Activated T-cell treated with anti-CD3 and anti-CD28 coated beads, Interleukin-2, amount 50 U/mL, for 4 hours (primary cell): ENCODE data around the gene PRKCZ. TPM values are rescaled to one million over a fixed set of nuclear protein-coding genes. Genes with fewer than 3 reads are reported as not detected.

Source experiments
- ATAC-seq, 2 donors: fragments of 200-7000 bp; cut with Tn5 transposase; one replicate each; pipeline ENCODE4 v1.10.0; 2021
- DNase-seq: peaks from one replicate; pipeline ENCODE4 v3.0.0-alpha.2; 2020
- H3K27me3 Mint-ChIP-seq: one replicate; pipeline ENCODE4 v1.8.0; 2021; ENCODE audit warnings: low read depth, mixed read lengths
- H3K36me3 Mint-ChIP-seq: one replicate; pipeline ENCODE4 v1.8.0; 2022; ENCODE audit warnings: mixed read lengths; ENCODE audit not compliant: insufficient read depth
- H3K4me1 Mint-ChIP-seq: one replicate; pipeline ENCODE4 v1.8.0; 2021; ENCODE audit warnings: low read depth, mixed read lengths
- H3K4me3 Mint-ChIP-seq: one replicate; pipeline ENCODE4 v1.8.0; 2021; ENCODE audit warnings: mild to moderate bottlenecking, moderate library complexity, mixed read lengths
- H3K9me3 Mint-ChIP-seq: one replicate; pipeline ENCODE4 v1.8.0; 2021; ENCODE audit warnings: mixed read lengths
- total RNA-seq, 3 donors: library from RNA; stranded (reverse); gene quantifications; one replicate each; pipeline ENCODE4 v1.2.1, GENCODE V29; 2021

The PRKCZ gene
- total RNA-seq: 10 to 100 TPM; 15.0 to 15.6 (median 15.0) TPM

- H3K27me3 Mint-ChIP-seq: peaks cover 10% of the 10 kb centered on the region
- peak within 1 kb of the TSS; percentile 81 for H3K4me3 Mint-ChIP-seq
Observed at GRCh38 chr1:2049718-2050431, at the start of gene PRKCZ. Gene PRKCZ (plus strand): TSS chr1:2050411. CDS start chr1:2050631, 220 bp downstream.

DNA sequence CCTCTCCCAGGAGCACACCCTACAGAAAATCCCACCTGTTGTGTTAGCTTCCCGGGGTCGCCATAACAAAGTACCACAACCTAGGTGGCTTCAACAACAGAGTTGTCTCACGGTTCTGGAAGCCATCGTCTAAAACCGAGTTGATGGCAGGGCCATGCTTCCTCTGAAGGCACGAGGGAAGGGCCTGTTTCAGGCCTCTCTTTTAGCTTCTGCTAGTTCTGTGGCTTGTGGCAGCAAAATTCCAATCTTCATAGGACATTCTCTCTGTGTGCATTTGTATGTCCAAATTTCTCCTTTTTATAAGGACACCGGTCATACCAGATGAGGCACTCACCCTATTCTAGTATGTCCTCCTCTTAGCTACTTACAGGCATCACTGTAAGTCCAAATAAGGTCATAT is 49.8 kb upstream of the PRKCZ start:
- ATAC-seq: no peak
- H3K4me1 Mint-ChIP-seq: peaks cover 3% of the 10 kb centered on the region
- H3K9me3 Mint-ChIP-seq: no peaks in the 10 kb centered on the region
- no peak overlapping the region for H3K4me3 Mint-ChIP-seq
- H3K27me3 Mint-ChIP-seq: peaks cover 54% of the 10 kb centered on the region
- no peaks in the 10 kb centered on the region for H3K36me3 Mint-ChIP-seq
- DNase-seq: no peak

More at GRCh38 chr1:2049718-2050431, at the start of gene PRKCZ:
- H3K9me3 Mint-ChIP-seq: no peaks in the 10 kb centered on the region
- peaks cover 19% of the 10 kb centered on the region for H3K4me1 Mint-ChIP-seq
- H3K36me3 Mint-ChIP-seq: peaks cover 2% of the 10 kb centered on the region
- DNase-seq (peak; percentile 95), ATAC-seq (peak; percentile 97)

DNA sequence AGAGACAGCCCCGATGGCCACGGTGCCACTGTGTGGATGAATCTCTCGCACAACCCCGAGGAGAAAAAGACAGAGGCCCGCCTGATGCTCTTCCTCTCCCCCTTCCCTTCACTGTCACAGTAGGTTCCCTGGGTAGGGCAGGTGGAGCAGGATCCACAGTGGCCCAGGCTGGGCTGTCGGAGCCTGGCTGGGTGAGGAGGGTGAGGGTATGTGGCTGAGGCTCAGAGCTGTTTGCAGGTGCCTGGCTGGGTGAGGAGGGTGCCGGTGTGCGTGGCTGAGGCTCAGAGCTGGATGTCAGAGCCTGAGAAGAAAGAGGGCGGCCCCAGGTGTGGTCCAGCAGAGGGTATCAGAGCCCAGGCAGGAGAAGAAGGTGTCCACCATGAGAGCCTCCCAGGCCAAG is 49.4 kb upstream of the PRKCZ start:
- Mint-ChIP-seq H3K36me3 (no peaks in the 10 kb centered on the region), H3K9me3 (no peaks in the 10 kb centered on the region), H3K27me3 (peaks cover 57% of the 10 kb centered on the region), H3K4me3 (no peak overlapping the region), H3K4me1 (peaks cover 3% of the 10 kb centered on the region)
- DNase-seq (no peak), ATAC-seq (no peak)

DNA sequence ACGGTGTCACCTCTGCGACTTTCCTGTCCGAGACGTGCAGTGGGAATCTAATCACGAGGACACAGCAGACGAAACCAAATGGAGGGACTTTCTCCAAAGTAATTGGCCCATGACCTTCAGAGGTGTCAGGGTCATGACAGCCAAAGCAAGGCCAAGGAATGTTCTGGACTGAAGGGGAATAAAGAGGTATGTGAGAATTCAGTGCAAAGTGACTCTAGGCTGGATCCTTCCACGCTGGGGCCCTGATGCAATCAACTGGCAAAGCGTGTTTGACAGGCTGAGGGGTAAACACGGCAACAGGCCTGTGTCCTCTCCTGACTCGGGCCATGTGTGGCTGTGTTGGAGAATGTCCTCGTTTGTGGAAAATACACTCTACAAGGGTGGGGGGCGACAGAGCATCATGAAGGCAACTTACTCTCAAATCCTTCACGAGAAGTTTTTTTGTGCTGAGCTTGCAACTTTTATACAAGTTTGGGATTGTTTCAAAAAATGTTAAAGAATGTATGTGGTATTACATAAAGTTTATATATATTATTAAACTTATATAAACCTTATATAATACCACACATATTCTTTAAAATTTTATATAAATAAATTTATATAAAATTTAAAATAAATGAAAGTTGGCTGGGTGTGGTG is 48.3 kb upstream of the PRKCZ start:
- Mint-ChIP-seq H3K36me3 (no peaks in the 10 kb centered on the region), H3K4me3 (no peak overlapping the region), H3K27me3 (peaks cover 52% of the 10 kb centered on the region), H3K9me3 (no peaks in the 10 kb centered on the region), H3K4me1 (no peaks in the 10 kb centered on the region)
- DNase-seq: no peak
- no peak for ATAC-seq

- no peaks in the 10 kb centered on the region for H3K4me1 Mint-ChIP-seq
- peaks cover 50% of the 10 kb centered on the region for H3K27me3 Mint-ChIP-seq
- no peaks in the 10 kb centered on the region for H3K9me3 Mint-ChIP-seq
- H3K36me3 Mint-ChIP-seq: no peaks in the 10 kb centered on the region
- ATAC-seq (peak; percentile 34 to 35), DNase-seq (no peak)
- H3K4me3 Mint-ChIP-seq: no peak within 1 kb of the TSS
Observed at GRCh38 chr1:2003541-2004131, 46.6 kb upstream of the PRKCZ start, which contains the start of gene CFAP74. Gene CFAP74 (minus strand): TSS chr1:2003786. CDS start chr1:1990956, 12,830 bp downstream.

GRCh38 chr1:2004856-2005255 is 45.4 kb upstream of the PRKCZ start:
- Mint-ChIP-seq H3K9me3 (no peaks in the 10 kb centered on the region), H3K4me3 (no peak overlapping the region), H3K4me1 (no peaks in the 10 kb centered on the region), H3K36me3 (no peaks in the 10 kb centered on the region), H3K27me3 (peaks cover 46% of the 10 kb centered on the region)
- DNase-seq (no peak), ATAC-seq (no peak)

- Mint-ChIP-seq H3K4me3 (no peak overlapping the region), H3K36me3 (no peaks in the 10 kb centered on the region), H3K9me3 (no peaks in the 10 kb centered on the region), H3K4me1 (no peaks in the 10 kb centered on the region), H3K27me3 (peaks cover 39% of the 10 kb centered on the region)
- ATAC-seq: no peak
- no peak for DNase-seq
Observed at GRCh38 chr1:2009101-2010053, 40.8 kb upstream of the PRKCZ start.

- Mint-ChIP-seq H3K36me3 (no peaks in the 10 kb centered on the region), H3K4me1 (peaks cover 6% of the 10 kb centered on the region), H3K9me3 (no peaks in the 10 kb centered on the region), H3K27me3 (peaks cover 54% of the 10 kb centered on the region), H3K4me3 (no peak overlapping the region)
- DNase-seq (no peak), ATAC-seq (no peak)
Observed at GRCh38 chr1:2014181-2014580, 36.0 kb upstream of the PRKCZ start.

- DNase-seq (no peak), ATAC-seq (no peak)
- Mint-ChIP-seq H3K36me3 (no peaks in the 10 kb centered on the region), H3K9me3 (no peaks in the 10 kb centered on the region), H3K4me3 (no peak overlapping the region), H3K27me3 (peaks cover 58% of the 10 kb centered on the region), H3K4me1 (peaks cover 6% of the 10 kb centered on the region)
Observed at GRCh38 chr1:2014741-2015735, 35.2 kb upstream of the PRKCZ start.

DNA sequence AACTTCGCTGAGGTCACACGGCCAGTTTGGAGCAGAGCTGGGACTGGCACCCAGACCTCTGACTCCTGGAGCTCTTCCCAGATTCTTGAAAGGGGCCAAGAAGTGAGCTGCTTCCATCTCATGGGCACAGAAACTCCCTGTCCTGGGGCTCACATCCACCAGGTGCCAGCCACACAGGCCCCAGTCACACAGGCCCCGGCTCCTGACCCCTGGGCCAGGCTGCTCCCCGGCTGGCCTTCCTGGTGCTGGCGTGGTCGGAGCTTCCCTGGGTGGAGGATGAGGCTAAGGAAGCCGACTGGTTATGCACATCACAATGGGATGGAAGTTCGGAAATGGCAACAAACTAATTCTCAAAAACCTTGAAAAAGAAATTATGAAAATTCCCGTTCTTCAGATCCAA is 34.1 kb upstream of the PRKCZ start:
- DNase-seq (no peak), ATAC-seq (no peak)
- Mint-ChIP-seq H3K9me3 (no peaks in the 10 kb centered on the region), H3K36me3 (no peaks in the 10 kb centered on the region), H3K27me3 (peaks cover 69% of the 10 kb centered on the region), H3K4me3 (no peak overlapping the region), H3K4me1 (peaks cover 6% of the 10 kb centered on the region)

DNA sequence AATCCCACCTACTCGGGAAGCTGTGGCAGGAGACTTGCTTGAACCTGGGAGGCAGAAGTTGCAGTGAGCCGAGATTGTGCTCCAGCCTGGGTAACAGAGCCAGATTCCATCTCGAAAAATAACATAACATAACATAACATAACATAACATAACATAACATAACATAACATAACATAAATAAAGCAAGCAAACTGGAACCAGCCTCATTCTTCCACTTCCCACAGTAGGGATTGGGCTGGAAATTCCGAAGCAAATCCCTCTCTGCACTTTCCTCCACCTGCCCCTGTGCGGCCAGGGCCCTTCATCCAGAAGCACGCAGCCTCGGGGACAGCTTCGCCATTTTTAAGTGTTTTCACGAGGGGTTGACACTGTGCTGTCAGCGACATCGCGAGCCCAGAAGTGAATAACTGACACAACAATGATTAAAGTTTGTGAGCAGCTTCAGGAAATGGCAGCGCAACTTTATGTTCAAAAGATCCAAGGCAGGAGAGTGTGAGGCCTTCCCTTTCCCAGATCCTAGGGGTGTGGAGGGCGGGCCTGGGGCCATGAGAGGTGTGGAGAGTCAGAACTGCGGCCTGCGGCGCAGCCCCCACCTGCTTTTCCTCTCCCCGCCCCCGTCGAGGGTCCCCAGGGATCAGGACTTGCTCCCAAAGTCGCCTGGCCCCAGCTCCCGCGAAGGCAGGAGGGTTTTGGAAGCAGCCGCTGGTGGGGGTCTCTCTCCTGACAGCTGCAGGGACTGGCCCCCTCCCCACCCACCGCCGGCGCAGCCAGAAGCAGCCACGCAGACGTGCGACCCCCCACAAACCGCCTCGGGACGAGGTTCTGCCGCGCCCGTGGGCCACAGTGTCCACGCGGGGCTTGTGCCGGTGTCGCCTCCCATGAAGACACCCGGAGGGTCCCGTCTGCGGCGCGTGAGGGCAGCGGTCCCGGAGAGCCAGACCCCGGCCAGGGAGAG is 31.7 kb upstream of the PRKCZ start:
- Mint-ChIP-seq H3K36me3 (no peaks in the 10 kb centered on the region), H3K4me1 (peaks cover 7% of the 10 kb centered on the region), H3K4me3 (peak overlapping the region; percentile 73), H3K27me3 (peaks cover 76% of the 10 kb centered on the region), H3K9me3 (no peaks in the 10 kb centered on the region)
- ATAC-seq (no peak), DNase-seq (no peak)

- H3K4me3 Mint-ChIP-seq: peak within 1 kb of the TSS; percentile 73
- DNase-seq (no peak), ATAC-seq (peak; percentile 83 to 89)
- peaks cover 76% of the 10 kb centered on the region for H3K27me3 Mint-ChIP-seq
- H3K36me3 Mint-ChIP-seq: no peaks in the 10 kb centered on the region
- H3K4me1 Mint-ChIP-seq: peaks cover 7% of the 10 kb centered on the region
- H3K9me3 Mint-ChIP-seq: no peaks in the 10 kb centered on the region
Observed at GRCh38 chr1:2019172-2019543, 31.1 kb upstream of the PRKCZ start, which contains the start of gene GABRD. Gene GABRD (plus strand): TSS chr1:2019345. CDS start chr1:2019424, 79 bp downstream.
